IMR-90 (cell line): Measurements from ENCODE around the gene CBS.

ENCODE experiments used
- CHD1 ChIP-seq: IDR thresholded peaks from 2 replicates; pipeline ENCODE4 v1.6.1; 2012; ENCODE audit warnings: low read depth, low read length, improper control_type of control experiment
- CTCF ChIP-seq: conservative IDR thresholded peaks from 2 replicates; pipeline ENCODE4 v1.5.1; 2012; ENCODE audit warnings: mild to moderate bottlenecking, low read depth, low read length, improper control_type of control experiment
- USF2 ChIP-seq: fragments of 150-350 bp; IDR thresholded peaks from 2 replicates; pipeline ENCODE4 v1.6.1; 2017; ENCODE audit warnings: mild to moderate bottlenecking, antibody characterized with exemption, low read length, low read depth

GRCh38 chr21:43034101-43034500 is 41.5 kb downstream of the CBS start:
- TF ChIP-seq CTCF, result no peak
- TF ChIP-seq CHD1, result no peak
- TF ChIP-seq USF2, result no peak
